Measurements from ENCODE around the gene ZNF335. TPM values are rescaled to one million over a fixed set of nuclear protein-coding genes. Genes with fewer than 3 reads are reported as not detected.

Gene ZNF335
- total and polyA plus RNA-seq, 2 of the 13 experiments (the other 11 are each of a cell fraction or from before 2014, with no cell fraction given) = 9.7 to 13.7 TPM

GRCh38 chr20:45987108-45987780 lies 15.2 kb upstream of the ZNF335 start (continued):
- TF ChIP-seq ZNF275 (CRISPR knock-in tag; IDR thresholded peaks at IDR 0.05; ENCODE audit: borderline replicate concordance) (no peak), PCBP1 (IDR thresholded peaks at IDR 0.05; ENCODE audit: borderline replicate concordance, low read depth, low read length) (0 out of 2 replicates have a peak, but pooled peaks have one; percentile 46), NFATC3 (CRISPR knock-in tag; IDR thresholded peaks at IDR 0.05) (peak; percentile 47; the same call in 1 of the 2 replicates), MED8 (CRISPR knock-in tag; IDR thresholded peaks at IDR 0.05; ENCODE audit: insufficient replicate concordance) (no peak), ATF1 (CRISPR knock-in tag; IDR thresholded peaks at IDR 0.05) (no peak), PHF21A (CRISPR knock-in tag; IDR thresholded peaks at IDR 0.05) (no peak), ZNF816 (CRISPR knock-in tag; IDR thresholded peaks at IDR 0.05; ENCODE audit: borderline replicate concordance) (no peak), ZNF225 (CRISPR knock-in tag; IDR thresholded peaks at IDR 0.05) (peak; percentile 84; the same call in 1 of the 2 replicates), FOSL2 (CRISPR knock-in tag; IDR thresholded peaks at IDR 0.05) (0 out of 2 replicates have a peak, but pooled peaks have one; percentile 12), FOXK1 (CRISPR knock-in tag; IDR thresholded peaks at IDR 0.05; ENCODE audit: borderline replicate concordance, low read depth) (no peak), ZMYM2 (CRISPR knock-in tag; IDR thresholded peaks at IDR 0.05) (peak; percentile 65), RXRB (CRISPR knock-in tag; IDR thresholded peaks at IDR 0.05; ENCODE audit: borderline replicate concordance) (no peak), BRCA1 (CRISPR knock-in tag; IDR thresholded peaks at IDR 0.05) (no peak), HNF1A (IDR thresholded peaks at IDR 0.05; ENCODE audit: low read depth) (no peak), HNF1A (CRISPR knock-in tag; IDR thresholded peaks at IDR 0.05; ENCODE audit: borderline replicate concordance) (no peak), ZNF609 (CRISPR knock-in tag; IDR thresholded peaks at IDR 0.05; ENCODE audit: borderline replicate concordance) (no peak; the same call in 1 of the 2 replicates), NPAS2 (CRISPR knock-in tag; IDR thresholded peaks at IDR 0.05; ENCODE audit: borderline replicate concordance) (no peak), NFE2L2 (IDR thresholded peaks at IDR 0.05; ENCODE audit: low read length) (no peak), ZNF788 (CRISPR knock-in tag; IDR thresholded peaks at IDR 0.05; ENCODE audit: borderline replicate concordance) (no peak; the same call in 1 of the 2 replicates), PAX8 (CRISPR knock-in tag; IDR thresholded peaks at IDR 0.05; ENCODE audit: borderline replicate concordance) (0 out of 2 replicates have a peak, but pooled peaks have one; percentile 61)

Data from HepG2 (cell line).